ENCODE data around the gene APOBEC3G. TPM values are rescaled to one million over a fixed set of nuclear protein-coding genes. Genes with fewer than 3 reads are reported as not detected.

Gene APOBEC3G
- total and polyA plus RNA-seq, 10 of the 15 experiments (the other 5 are each of a cell fraction or from before 2014, with no cell fraction given) = 103 to 232 (median 152) TPM

GRCh38 chr22:39097098-39098020 is 20.3 kb downstream of the APOBEC3G start, which contains the start of gene APOBEC3H (continued):
- TF ChIP-seq REST (IDR thresholded peaks at IDR 0.05; ENCODE audit: low read depth, low read length) (no peak), SIX5 (IDR thresholded peaks at IDR 0.05; ENCODE audit: low read depth, low read length, severe bottlenecking) (no peak), POLR2A (IDR thresholded peaks at IDR 0.05; ENCODE audit: low read depth, low read length) (peak; percentile 52; the same call in 1 of the 2 replicates), MEF2B (IDR thresholded peaks at IDR 0.05; ENCODE audit: partially characterized antibody, poor library complexity, severe bottlenecking) (no peak), IRF4 (IDR thresholded peaks at IDR 0.05; ENCODE audit: low read depth, low read length) (no peak), PRDM15 (CRISPR knock-in tag; IDR thresholded peaks at IDR 0.05) (no peak)
